Neural crest cell (in vitro differentiated cells): ENCODE results near the gene RSPRY1. TPM values are rescaled to one million over a fixed set of nuclear protein-coding genes. Genes with fewer than 3 reads are reported as not detected.

Source experiments
- DNase-seq: peaks from one replicate; pipeline ENCODE4 v3.0.0; 2021; ENCODE audit warnings: low read depth, mixed read lengths, low spot score
- H3K27ac Mint-ChIP-seq: one replicate; pipeline ENCODE4 v1.8.0; 2021; ENCODE audit warnings: mild to moderate bottlenecking, mixed read lengths; ENCODE audit not compliant: unreplicated experiment
- H3K27me3 Mint-ChIP-seq: 2 replicates; pipeline ENCODE4 v1.8.0; 2021; ENCODE audit warnings: low read depth, mild to moderate bottlenecking, mixed read lengths
- H3K36me3 Mint-ChIP-seq: 2 replicates; pipeline ENCODE4 v1.8.0; 2021; ENCODE audit warnings: low read depth, mild to moderate bottlenecking, mixed read lengths
- H3K4me1 Mint-ChIP-seq: 2 replicates; pipeline ENCODE4 v1.8.0; 2021; ENCODE audit warnings: mixed read lengths
- H3K4me3 Mint-ChIP-seq: one replicate; pipeline ENCODE4 v1.8.0; 2021; ENCODE audit warnings: mild to moderate bottlenecking, mixed read lengths
- H3K9me3 Mint-ChIP-seq: 2 replicates; pipeline ENCODE4 v1.8.0; 2021; ENCODE audit warnings: mixed read lengths
- total RNA-seq: library from RNA; stranded (reverse); gene quantifications from 2 replicates; pipeline ENCODE4 v1.2.1, GENCODE V29; 2021
- TF ChIP-seq, protein P1 (sequence below): fragments of 200-600 bp; sonication (generic); conservative IDR thresholded peaks from 2 replicates; pipeline ENCODE4 v1.5.0; 2021; ENCODE audit warnings: antibody characterized with exemption, mild to moderate bottlenecking

Gene RSPRY1
- total RNA-seq, 1 donor from 2014 or later = 53.4 TPM

DNA sequence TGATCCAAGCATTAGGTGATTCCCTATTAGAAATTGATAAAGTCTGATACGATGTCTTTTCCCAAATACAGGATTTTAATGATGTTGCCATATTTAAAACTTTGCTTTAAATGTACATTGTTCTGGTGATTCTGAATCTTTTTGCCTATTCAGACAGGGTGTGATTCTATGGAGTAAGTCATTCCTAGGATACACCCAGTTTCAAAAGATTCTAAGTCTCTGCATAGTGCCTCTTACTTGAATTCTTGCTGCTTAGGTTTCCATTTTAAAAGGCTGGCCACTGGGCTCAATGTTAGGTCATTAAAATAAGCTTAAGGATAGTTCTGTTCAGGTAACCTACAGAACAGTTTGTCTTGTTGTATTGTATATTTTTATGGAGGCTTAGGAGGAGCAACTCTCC lies 36.9 kb downstream of the RSPRY1 start:
- Mint-ChIP-seq H3K4me1 (no peaks in the 10 kb centered on the region), H3K36me3 (peaks cover 30% of the 10 kb centered on the region), H3K9me3 (peaks cover 3% of the 10 kb centered on the region), H3K27ac (no peak overlapping the region), H3K4me3 (no peak overlapping the region), H3K27me3 (no peaks in the 10 kb centered on the region)
- TF ChIP-seq, protein P1, sequence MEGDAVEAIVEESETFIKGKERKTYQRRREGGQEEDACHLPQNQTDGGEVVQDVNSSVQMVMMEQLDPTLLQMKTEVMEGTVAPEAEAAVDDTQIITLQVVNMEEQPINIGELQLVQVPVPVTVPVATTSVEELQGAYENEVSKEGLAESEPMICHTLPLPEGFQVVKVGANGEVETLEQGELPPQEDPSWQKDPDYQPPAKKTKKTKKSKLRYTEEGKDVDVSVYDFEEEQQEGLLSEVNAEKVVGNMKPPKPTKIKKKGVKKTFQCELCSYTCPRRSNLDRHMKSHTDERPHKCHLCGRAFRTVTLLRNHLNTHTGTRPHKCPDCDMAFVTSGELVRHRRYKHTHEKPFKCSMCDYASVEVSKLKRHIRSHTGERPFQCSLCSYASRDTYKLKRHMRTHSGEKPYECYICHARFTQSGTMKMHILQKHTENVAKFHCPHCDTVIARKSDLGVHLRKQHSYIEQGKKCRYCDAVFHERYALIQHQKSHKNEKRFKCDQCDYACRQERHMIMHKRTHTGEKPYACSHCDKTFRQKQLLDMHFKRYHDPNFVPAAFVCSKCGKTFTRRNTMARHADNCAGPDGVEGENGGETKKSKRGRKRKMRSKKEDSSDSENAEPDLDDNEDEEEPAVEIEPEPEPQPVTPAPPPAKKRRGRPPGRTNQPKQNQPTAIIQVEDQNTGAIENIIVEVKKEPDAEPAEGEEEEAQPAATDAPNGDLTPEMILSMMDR = no peak
- no peak for DNase-seq

DNA sequence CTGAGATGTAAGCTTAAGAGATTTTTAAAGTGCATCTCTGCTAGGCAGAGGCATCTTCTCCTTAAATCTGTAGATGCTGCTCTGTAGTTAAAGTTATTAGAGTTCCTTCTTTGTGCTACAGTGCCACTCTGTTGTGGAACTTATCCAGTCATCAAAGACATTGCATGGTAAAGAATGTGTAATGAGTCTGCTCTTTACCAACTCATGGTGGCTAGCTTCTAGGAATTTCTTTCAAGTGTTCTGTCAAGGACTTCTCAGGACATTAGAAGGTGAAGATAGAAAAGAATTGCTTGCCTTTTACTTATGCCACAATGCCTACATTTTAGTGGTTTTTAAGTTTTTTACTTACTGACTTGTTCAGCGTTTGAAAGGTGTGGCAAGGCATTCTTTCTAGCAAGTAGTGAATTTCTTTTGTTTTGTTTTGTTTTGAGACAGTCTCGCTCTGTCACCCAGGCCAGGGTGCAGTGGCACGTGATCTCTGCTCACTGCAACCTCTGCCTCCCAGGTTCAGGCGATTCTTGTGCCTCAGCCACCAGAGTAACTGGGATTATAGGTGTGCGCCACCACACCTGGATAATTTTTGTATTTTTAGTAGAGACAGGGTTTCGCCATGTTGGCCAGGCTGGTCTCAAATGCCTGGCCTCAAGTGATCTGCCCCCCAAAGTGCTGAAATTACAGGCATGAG lies 38.7 kb downstream of the RSPRY1 start:
- TF ChIP-seq, protein P1 = no peak
- Mint-ChIP-seq H3K36me3 (peaks cover 16% of the 10 kb centered on the region), H3K4me3 (no peak overlapping the region), H3K9me3 (no peaks in the 10 kb centered on the region), H3K4me1 (no peaks in the 10 kb centered on the region), H3K27ac (no peak overlapping the region), H3K27me3 (no peaks in the 10 kb centered on the region)
- no peak for DNase-seq

DNA sequence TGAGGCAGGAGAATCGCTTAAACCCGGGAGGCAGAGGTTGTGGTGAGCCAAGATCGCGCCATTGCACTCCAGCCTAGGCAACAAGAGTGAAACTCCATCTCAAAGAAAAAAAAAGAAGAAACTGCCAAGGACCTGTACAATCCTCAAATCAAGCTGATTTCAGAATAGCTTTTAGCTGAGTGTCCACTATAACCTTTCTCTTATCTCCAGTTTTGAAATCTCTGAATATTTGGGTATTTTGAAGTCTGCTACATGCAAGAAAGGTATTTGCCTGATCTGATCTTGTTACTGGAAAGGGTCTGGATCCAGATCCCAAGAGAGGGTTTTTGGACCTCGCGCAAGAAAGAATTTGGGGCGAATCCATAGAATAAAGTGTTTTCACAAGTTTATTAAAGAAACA lies 39.8 kb downstream of the RSPRY1 start:
- DNase-seq = no peak
- Mint-ChIP-seq H3K4me3 (no peak overlapping the region), H3K27me3 (no peaks in the 10 kb centered on the region), H3K36me3 (peaks cover 12% of the 10 kb centered on the region), H3K4me1 (no peaks in the 10 kb centered on the region), H3K27ac (no peak overlapping the region), H3K9me3 (no peaks in the 10 kb centered on the region)
- TF ChIP-seq, protein P1 = no peak

DNA sequence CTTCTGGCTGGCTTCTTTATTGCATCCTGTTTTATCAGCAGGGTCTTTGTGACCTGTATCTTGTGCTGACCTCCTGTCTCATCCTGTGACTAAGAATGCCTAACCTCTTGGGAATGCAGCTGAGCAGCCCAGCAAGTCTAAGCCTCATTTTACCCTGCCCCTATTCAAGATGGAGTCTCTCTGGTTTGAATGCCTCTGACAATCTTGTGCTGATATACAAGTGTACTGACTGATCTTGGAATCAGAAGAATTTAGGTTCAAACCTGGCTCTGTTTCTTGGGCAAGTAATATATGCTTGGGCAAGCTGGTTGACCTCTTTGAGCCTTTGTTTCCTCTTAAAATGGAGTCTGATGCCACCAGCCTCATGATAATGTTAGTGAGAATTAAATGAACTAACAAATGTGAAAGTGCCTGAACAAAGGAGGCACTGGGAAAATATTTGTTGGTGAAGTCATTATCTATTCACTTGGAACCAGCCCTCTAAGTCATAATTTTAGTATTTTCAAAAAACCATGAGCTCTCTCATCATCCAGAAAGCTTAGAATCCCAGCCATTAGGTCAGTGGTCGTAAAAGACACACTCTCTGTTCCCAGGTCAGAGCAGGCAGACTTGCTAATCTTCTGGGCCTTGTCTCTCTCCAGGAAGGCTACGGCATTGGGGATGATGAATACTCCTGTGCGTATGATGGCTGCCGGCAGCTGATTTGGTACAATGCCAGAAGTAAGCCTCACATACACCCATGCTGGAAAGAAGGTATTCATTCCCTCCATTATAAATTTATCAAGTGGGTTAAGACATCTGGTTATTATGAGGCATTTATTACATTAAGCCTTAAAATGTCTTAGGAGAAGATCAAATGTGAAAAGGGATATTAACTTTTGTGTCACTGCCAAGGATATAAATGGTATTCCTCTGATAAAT lies 40.8 kb downstream of the RSPRY1 start:
- DNase-seq = no peak
- Mint-ChIP-seq H3K4me1 (no peaks in the 10 kb centered on the region), H3K9me3 (no peaks in the 10 kb centered on the region), H3K4me3 (no peak overlapping the region), H3K27ac (no peak overlapping the region), H3K36me3 (peaks cover 12% of the 10 kb centered on the region), H3K27me3 (no peaks in the 10 kb centered on the region)
- TF ChIP-seq, protein P1 = no peak

DNA sequence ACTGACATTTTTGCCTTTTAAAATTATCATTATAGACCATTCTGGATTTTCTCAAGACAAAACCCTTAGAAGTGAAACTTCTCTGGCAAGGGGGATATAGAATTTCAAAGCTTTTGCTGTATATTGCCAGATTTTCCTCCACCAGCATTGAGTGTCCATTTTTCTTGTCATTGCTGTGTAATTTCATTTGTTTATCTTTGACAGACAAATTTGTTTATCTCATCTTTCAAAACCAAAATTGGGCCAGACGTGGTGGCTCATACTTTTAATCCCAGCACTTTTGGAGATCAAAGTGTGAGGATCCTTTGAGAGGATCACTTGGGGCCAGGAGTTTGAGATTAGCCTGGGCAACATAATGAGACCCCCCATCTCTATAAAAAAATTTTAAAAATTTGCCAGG lies 43.0 kb downstream of the RSPRY1 start:
- TF ChIP-seq, protein P1 = no peak
- DNase-seq = no peak
- Mint-ChIP-seq H3K27ac (no peak overlapping the region), H3K4me1 (no peaks in the 10 kb centered on the region), H3K4me3 (no peak overlapping the region), H3K9me3 (no peaks in the 10 kb centered on the region), H3K36me3 (peaks cover 14% of the 10 kb centered on the region), H3K27me3 (no peaks in the 10 kb centered on the region)
